ENCODE data around the gene TLE4. TPM values are rescaled to one million over a fixed set of nuclear protein-coding genes. Genes with fewer than 3 reads are reported as not detected.

The TLE4 gene
- total RNA-seq, 1 experiment from 2014 or later, result 8.1 TPM

- no peaks in the 10 kb centered on the region for H3K36me3 ChIP-seq (ENCODE audit: control insufficient read depth, insufficient read depth, low read length)
- no peaks in the 10 kb centered on the region for H3K9me3 Mint-ChIP-seq (ENCODE audit: unreplicated experiment)
- peaks cover 12% of the 10 kb centered on the region for H3K4me1 ChIP-seq
- H3K4me1 Mint-ChIP-seq (ENCODE audit: low read depth, unreplicated experiment), result peaks cover 5% of the 10 kb centered on the region
- no peak overlapping the region for H3K4me3 Mint-ChIP-seq (ENCODE audit: unreplicated experiment)
- TF ChIP-seq CTCF (IDR thresholded peaks at IDR 0.05; ENCODE audit: insufficient read depth in 1 of 2, low read depth in 1 of 2, low read length in 1 of 2, severe bottlenecking in 1 of 2, unreplicated experiment in 1 of 2), result no peak
- intact Hi-C loops (cut with micrococcal nuclease; ENCODE audit: unreplicated experiment), result loop anchor here (5.0 kb wide), 1 partner anchor 112 kb away; the partner anchor contains the start of gene TLE4
- no peaks in the 10 kb centered on the region for H3K27me3 Mint-ChIP-seq (ENCODE audit: insufficient read depth, unreplicated experiment)
- DNase-seq, result no peak
- no peaks in the 10 kb centered on the region for H3K9me3 ChIP-seq
- POLR2A ChIA-PET, result no interaction called here
- no peak overlapping the region for H3K4me3 ChIP-seq (ENCODE audit: low read depth, low read length)
- no TSS peak for BruUV-seq (replicated peaks)
- no peaks in the 10 kb centered on the region for H3K27me3 ChIP-seq (replicated peaks; ENCODE audit: control insufficient read depth, insufficient read depth, low read length)
- CTCF ChIA-PET, result no interaction called here
- no peaks in the 10 kb centered on the region for H3K36me3 Mint-ChIP-seq (ENCODE audit: insufficient read depth, unreplicated experiment)
- no peak overlapping the region for H3K27ac Mint-ChIP-seq (ENCODE audit: unreplicated experiment)
Measured at GRCh38 chr9:79684059-79684458, 112.3 kb downstream of the TLE4 start.

GRCh38 chr9:79684711-79685575, 113.2 kb downstream of the TLE4 start:
- no peaks in the 10 kb centered on the region for H3K9me3 Mint-ChIP-seq (ENCODE audit: unreplicated experiment)
- no peaks in the 10 kb centered on the region for H3K27me3 Mint-ChIP-seq (ENCODE audit: insufficient read depth, unreplicated experiment)
- CTCF ChIA-PET, result no interaction called here
- Histone ChIP-seq H3K4me1 (peaks cover 12% of the 10 kb centered on the region), H3K4me3 (ENCODE audit: low read depth, low read length) (no peak overlapping the region), H3K27me3 (replicated peaks; ENCODE audit: control insufficient read depth, insufficient read depth, low read length) (no peaks in the 10 kb centered on the region), H3K36me3 (ENCODE audit: control insufficient read depth, insufficient read depth, low read length) (no peaks in the 10 kb centered on the region), H3K9me3 (no peaks in the 10 kb centered on the region)
- no peak for DNase-seq
- no peak for TF ChIP-seq CTCF (IDR thresholded peaks at IDR 0.05; ENCODE audit: insufficient read depth in 1 of 2, low read depth in 1 of 2, low read length in 1 of 2, severe bottlenecking in 1 of 2, unreplicated experiment in 1 of 2)
- no peak overlapping the region for H3K4me3 Mint-ChIP-seq (ENCODE audit: unreplicated experiment)
- POLR2A ChIA-PET, result no interaction called here
- H3K27ac Mint-ChIP-seq (ENCODE audit: unreplicated experiment), result no peak overlapping the region
- intact Hi-C loops (cut with micrococcal nuclease; ENCODE audit: unreplicated experiment), result loop anchor here (5.0 kb wide), 1 partner anchor 113 kb away; the partner anchor contains the start of gene TLE4
- peaks cover 5% of the 10 kb centered on the region for H3K4me1 Mint-ChIP-seq (ENCODE audit: low read depth, unreplicated experiment)
- BruUV-seq (replicated peaks), result no TSS peak
- no peaks in the 10 kb centered on the region for H3K36me3 Mint-ChIP-seq (ENCODE audit: insufficient read depth, unreplicated experiment)

GRCh38 chr9:79685577-79685976, 113.8 kb downstream of the TLE4 start:
- no peak overlapping the region for H3K4me3 Mint-ChIP-seq (ENCODE audit: unreplicated experiment)
- POLR2A ChIA-PET, result no interaction called here
- no TSS peak for BruUV-seq (replicated peaks)

More at GRCh38 chr9:79685577-79685976, 113.8 kb downstream of the TLE4 start:
- no peaks in the 10 kb centered on the region for H3K36me3 Mint-ChIP-seq (ENCODE audit: insufficient read depth, unreplicated experiment)
- peaks cover 5% of the 10 kb centered on the region for H3K4me1 Mint-ChIP-seq (ENCODE audit: low read depth, unreplicated experiment)
- Histone ChIP-seq H3K27me3 (replicated peaks; ENCODE audit: control insufficient read depth, insufficient read depth, low read length) (no peaks in the 10 kb centered on the region), H3K9me3 (no peaks in the 10 kb centered on the region), H3K4me1 (peaks cover 12% of the 10 kb centered on the region), H3K36me3 (ENCODE audit: control insufficient read depth, insufficient read depth, low read length) (no peaks in the 10 kb centered on the region), H3K4me3 (ENCODE audit: low read depth, low read length) (no peak overlapping the region)
- H3K27ac Mint-ChIP-seq (ENCODE audit: unreplicated experiment), result no peak overlapping the region
- intact Hi-C loops (cut with micrococcal nuclease; ENCODE audit: unreplicated experiment), result no loop called here
- no peaks in the 10 kb centered on the region for H3K27me3 Mint-ChIP-seq (ENCODE audit: insufficient read depth, unreplicated experiment)
- CTCF ChIA-PET, result no interaction called here
- no peak for TF ChIP-seq CTCF (IDR thresholded peaks at IDR 0.05; ENCODE audit: insufficient read depth in 1 of 2, low read depth in 1 of 2, low read length in 1 of 2, severe bottlenecking in 1 of 2, unreplicated experiment in 1 of 2)
- DNase-seq, result no peak
- no peaks in the 10 kb centered on the region for H3K9me3 Mint-ChIP-seq (ENCODE audit: unreplicated experiment)
